Liver (tissue), 3 donors: Measurements from ENCODE around the gene SCGB2B2.

Experiments used
- CTCF ChIP-seq: fragments of 150-350 bp; IDR thresholded peaks from 2 replicates; pipeline ENCODE4 v1.5.1; 2017; ENCODE audit warnings: improper control_type of control experiment, low read depth, low read length; ENCODE audit not compliant: missing input control
- TAF1 ChIP-seq: conservative IDR thresholded peaks from 2 replicates; pipeline ENCODE4 v1.6.1; 2016; ENCODE audit warnings: antibody characterized with exemption, mild to moderate bottlenecking
- TF ChIP-seq, protein P1 (sequence below): IDR thresholded peaks from 2 replicates; pipeline ENCODE4 v1.6.1; 2016; ENCODE audit warnings: antibody characterized with exemption
- donor health status: healthy.
- donor health status: healthy.

GRCh38 chr19:34669305-34669704 lies 7.7 kb downstream of the SCGB2B2 start:
- TF ChIP-seq, protein P1, sequence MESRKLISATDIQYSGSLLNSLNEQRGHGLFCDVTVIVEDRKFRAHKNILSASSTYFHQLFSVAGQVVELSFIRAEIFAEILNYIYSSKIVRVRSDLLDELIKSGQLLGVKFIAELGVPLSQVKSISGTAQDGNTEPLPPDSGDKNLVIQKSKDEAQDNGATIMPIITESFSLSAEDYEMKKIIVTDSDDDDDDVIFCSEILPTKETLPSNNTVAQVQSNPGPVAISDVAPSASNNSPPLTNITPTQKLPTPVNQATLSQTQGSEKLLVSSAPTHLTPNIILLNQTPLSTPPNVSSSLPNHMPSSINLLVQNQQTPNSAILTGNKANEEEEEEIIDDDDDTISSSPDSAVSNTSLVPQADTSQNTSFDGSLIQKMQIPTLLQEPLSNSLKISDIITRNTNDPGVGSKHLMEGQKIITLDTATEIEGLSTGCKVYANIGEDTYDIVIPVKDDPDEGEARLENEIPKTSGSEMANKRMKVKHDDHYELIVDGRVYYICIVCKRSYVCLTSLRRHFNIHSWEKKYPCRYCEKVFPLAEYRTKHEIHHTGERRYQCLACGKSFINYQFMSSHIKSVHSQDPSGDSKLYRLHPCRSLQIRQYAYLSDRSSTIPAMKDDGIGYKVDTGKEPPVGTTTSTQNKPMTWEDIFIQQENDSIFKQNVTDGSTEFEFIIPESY = no peak
- no peak for TF ChIP-seq TAF1
- no peak for TF ChIP-seq CTCF
